Activated CD8-positive, alpha-beta memory T cell treated with anti-CD3 and anti-CD28 coated beads for 4 hours (primary cell): Measurements from ENCODE around the gene CDH5.
"Not testable (repeated sequence)": the region's sequence is repeated elsewhere in the genome, so short reads cannot be mapped to it uniquely, and the experiment has no call there.

ENCODE experiments used
- DNase-seq, 2 donors: peaks; one replicate each; pipeline ENCODE4 v3.0.0-alpha.2; 2020; ENCODE audit warnings: low read depth in 2 of 2

The CDH5 gene

DNA sequence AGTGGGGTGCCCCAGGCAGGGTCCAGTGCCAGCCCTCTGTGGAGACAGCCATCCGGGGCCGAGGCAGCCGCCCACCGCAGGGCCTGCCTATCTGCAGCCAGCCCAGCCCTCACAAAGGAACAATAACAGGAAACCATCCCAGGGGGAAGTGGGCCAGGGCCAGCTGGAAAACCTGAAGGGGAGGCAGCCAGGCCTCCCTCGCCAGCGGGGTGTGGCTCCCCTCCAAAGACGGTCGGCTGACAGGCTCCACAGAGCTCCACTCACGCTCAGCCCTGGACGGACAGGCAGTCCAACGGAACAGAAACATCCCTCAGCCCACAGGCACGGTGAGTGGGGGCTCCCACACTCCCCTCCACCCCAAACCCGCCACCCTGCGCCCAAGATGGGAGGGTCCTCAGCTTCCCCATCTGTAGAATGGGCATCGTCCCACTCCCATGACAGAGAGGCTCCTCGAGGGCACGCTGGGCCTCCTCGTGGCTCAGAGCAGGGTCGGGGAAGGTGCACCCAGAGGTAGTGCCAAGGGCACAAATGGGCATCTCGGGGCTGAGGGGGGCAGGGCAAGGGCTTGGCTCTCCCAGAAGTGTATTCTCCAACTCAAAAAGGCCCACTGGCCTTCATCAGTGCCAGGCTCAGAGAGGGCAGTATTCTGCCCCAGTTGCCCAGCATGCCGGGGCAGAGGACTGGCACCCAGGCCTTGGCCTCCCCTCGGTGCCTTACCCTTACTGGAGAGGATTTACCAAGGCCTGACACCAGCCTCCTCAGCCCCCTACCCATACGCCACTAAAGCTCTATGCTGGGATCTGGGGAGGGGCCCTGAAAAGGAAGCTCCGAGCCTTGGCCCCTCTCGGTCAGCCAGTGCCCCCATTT lies at the start of gene CDH5:
Gene CDH5 (plus strand): TSS at position 259 of the 867 bp plus-strand sequence. CDS start 12,647 bp downstream, outside the sequence.
- no peak for DNase-seq

DNA sequence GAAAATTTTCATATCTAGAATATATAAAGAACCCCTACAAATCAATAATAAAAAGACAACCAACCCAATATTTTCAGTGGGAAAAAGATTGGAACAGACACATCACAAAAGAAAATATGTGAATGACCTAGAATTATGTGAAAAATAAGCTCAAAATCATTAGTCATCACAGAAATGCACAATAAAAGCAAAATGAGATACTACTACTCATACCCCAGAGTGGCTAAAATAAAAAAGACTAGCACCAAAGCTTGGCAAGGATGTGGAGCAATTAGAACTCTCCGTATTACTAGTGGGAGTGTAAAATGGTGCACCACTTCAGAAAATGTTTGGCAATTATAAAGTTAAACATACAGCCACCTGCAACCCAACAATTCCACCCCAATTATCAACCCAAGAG lies 48.0 kb upstream of the CDH5 start:
- no peak for DNase-seq

- no peak for DNase-seq
These were observed 45.7 kb upstream of the CDH5 start for GRCh38 chr16:66320774-66321173.

DNA sequence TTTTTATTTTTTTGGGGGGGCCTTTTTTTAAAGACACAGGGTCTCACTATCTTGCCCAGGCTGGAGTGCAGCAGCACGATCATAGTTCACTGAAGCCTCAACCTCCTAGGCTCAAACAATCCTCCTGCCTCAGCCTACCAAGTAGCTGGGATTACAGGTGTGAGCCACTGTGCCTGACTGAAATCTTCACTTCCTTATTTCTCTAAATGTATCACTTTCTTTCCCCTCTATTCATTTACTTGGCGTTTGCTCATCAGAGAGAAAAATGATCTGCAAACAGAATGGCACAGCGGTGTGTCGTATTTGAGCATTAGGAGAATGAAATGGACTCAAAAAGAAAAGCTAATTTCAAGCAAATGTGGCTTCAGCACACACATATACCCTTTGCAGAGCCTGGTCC lies 44.3 kb upstream of the CDH5 start:
- DNase-seq, result no peak

DNA sequence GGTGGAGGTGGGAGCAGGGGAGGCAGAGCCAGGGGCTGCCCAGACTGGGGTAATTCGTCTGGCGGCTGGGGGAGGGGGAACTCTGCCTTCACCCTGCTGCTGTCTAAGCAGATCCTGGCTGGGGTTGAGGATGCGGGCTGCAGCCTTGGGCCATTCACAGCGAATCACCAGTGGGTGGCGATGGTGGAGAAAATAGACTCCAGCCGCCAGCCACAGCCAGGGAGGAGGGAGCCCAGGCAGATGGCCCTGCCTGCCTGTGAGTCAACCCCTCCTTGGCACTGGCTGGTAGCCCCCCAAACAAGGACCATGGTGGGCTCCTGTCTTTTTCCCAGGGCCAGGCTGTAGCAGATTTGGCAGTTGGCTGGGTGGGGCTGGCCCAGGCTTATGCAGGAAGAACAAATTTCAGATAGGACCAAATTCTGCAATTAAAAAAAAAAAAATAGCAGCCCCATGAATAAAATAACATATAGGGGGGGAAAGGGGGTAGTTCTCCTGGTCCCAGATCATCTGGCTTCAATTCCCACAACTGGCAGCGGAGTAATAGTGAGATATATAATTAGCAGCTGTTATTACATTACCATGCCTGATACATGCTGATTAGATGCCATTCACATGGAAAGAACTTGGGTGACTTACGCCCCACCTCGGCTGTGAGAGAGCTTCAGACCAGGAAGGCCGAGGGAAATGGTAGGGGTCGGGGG lies 41.5 kb upstream of the CDH5 start:
- no peak for DNase-seq

DNA sequence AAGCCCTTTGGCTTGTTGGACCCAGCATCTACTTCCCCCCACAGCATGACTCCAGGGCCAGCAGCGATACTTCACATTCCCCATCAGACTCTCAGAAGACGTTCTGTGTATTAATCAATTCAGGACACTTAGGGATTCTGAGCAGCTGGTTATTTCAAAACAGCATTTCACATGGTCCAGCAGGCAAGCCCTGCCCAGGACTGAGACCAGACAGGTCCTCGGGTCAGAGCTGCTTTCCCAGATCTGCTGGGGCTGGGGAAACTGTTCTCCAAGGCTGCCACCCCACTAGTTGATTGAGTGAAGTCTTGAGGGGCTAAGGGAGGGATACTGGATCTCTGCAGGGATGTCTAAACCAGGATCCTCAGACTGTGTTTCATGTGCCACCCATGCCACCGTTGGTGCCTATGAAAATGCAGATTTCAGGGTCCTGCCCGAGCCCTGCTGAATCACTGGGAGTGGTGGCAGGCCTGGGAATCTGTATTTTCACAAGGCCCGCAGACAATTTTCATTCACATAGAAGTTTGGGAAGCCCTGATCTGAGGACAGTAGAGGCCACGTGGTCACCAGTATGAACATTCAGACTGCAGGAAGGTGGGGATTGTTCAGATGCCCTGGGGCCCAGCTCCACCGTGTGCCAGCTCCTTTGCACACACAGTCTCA lies 40.6 kb upstream of the CDH5 start:
- no peak for DNase-seq

GRCh38 chr16:66326991-66327513 lies 39.4 kb upstream of the CDH5 start:
- DNase-seq, result no peak

- DNase-seq, result no peak
These were observed 38.2 kb upstream of the CDH5 start for GRCh38 chr16:66328282-66328681.

GRCh38 chr16:66331464-66331863 lies 35.0 kb upstream of the CDH5 start:
- not testable (repeated sequence) for DNase-seq

DNA sequence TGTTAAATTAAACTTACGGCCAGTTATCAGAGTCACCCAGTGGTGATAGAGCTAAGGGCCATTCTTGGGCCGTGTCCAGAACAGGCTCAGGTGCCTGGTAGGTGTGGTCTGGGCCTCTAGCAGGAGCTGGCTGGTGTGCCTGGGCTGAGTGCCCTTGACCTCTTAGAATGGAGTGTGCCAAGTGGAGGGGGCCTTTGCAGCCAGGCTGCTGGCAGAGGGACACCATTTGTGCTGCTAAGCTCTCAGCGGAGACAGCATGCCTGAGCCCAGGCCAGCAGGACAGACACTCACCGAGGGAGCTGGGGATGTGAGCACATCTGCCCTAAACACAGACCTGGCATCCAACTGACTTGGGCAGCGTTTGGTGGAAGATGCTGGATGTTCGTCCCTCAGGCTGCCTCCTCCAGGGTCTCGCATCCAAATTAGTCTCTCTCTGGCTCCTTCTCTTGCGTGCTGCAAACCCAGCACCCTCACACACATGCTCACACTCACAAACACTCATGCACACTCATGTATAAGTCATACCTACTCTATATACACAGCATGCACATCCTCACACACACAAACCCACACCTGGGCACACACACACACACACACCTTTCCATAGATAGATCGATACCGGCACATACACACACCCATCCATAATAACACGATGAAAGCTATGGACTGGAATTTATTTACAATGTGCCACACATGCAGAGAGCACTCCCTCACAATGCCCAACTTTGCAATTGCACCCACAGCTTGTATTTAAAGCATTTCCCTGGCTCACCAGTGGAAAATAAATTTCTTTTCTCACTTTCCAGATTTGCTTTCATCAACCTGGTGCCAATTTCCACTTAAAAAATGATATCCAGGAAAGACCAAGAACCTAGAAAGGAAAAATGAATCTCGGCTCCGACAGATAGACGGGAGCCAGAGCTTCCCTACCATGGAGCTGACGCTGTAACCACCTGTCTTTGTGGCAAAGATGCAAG lies 33.6 kb upstream of the CDH5 start:
- no peak for DNase-seq

DNA sequence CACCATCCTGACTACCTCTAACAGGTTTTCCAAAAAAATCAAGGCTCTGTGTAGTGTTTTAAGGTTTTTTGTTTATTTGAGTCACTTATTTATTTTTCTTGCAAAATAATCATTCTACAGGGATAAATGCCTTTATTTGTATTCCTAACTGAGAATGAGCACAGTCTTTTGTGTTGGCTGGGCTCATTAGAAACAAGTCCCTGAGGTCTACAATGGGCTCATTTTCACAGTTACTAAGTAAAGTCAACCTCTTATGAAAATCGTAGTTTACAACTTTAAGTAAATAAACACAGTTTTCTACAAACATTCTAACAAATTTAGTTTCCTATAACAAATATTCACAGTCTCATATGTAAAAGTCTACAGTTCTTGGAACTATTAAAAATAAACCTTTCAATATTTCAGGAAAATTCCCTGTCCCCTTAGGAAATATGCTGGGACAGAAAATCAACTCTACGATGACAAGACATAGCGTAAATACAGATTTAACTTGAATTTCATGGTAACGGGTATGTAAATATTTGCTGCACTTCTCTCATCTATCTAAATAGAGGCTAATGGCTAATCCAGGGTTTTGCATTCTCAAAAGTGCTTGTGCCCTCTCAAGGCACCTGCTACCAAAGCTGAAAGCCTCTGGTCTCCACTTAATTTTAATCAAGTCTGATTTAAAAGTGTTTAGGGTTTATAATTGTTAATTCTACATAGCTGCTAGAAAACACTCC lies 31.5 kb upstream of the CDH5 start:
- no peak for DNase-seq

DNA sequence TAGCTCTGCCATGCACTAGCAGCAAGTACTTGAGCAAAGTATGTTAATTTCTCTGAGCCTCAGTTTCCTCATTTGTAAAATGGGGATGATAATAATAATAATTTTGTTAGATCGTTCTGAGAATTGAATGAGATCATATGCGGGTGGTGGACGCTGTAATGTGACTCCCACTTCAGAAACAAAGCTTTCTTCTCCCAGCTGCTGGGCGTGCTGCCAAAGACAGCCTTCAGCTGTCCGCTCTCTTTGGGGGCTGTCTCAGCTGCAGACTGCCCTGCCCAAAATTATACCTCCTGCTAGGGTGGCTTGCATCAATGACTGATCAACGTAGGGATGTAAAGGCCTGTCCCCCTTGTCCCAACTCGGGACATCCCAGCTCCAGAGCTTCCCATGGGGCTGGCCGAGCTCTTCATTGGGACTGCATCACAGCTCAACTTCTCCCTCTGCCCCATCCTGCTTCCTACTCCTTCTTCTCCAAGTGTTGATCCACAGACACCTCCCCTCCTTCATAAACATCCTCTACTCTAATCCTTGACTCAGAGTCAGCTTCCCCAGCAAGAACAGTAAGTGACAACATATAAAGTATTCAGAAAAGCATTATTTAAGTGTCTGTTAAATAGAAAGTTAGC lies 30.7 kb upstream of the CDH5 start:
- DNase-seq, result no peak

DNA sequence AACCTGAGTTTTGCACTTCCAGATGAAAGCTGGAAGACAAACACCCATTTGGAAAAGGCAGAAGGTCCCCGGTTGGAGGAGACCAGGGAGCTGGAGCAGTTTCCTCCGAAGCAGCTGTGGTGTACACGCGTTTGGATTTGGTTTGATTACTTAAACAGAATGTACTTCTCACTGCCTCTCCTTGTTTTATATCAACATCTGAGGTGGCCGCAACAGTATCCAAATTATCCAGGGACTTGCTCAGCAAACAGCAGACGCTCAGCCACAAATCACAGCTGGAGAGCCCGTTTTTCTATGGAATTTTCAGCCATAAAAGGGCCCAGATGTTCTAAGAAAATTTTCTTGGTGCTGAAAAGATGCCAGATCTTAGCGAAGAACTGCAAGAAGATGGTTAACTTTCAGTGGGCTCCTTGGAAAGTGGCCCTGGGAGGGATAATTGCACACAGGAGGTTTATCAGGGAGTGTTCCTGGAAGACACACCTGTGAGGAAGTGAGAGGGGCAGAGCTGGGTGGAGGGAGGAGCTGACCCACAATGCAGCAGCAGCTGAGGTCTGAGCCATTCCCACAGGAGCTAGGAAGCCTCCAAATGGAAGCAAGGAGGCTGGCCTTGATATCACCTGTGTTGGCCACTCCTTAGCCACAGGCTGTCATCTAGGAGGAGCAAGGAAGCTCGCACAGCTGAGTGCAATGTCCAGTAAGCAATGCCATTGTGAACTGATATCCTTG lies 28.9 kb upstream of the CDH5 start:
- DNase-seq, result no peak

DNA sequence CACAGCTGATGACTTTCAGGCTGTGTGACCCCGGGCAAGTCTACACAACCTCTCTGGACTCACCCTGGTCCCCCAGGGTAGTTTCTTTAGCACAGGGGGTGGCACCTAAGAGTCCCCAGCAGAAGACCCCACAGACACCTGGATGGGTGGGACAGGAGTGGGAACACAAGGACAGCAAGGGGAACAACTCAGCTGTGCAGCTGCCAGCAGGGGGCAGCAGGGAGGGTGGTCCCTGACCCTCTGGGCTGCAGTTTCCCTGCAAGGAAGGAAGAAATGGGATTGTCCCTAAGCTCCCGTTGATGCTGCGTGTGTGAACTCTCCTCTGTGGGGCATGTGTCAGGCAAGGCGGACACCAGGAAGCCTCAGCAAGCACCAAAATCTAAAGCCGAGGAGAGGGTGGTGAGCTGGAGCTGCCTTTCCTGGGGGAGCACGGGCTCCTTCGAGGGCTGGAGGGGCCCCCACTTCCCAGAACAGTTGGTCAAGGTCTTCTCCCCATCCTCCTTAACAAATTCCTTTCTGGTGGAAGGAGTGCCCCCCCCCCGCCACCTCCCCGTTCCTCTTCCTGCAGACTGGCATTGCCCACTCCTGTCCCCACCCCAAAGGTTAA lies 24.1 kb upstream of the CDH5 start:
- DNase-seq, result no peak

DNA sequence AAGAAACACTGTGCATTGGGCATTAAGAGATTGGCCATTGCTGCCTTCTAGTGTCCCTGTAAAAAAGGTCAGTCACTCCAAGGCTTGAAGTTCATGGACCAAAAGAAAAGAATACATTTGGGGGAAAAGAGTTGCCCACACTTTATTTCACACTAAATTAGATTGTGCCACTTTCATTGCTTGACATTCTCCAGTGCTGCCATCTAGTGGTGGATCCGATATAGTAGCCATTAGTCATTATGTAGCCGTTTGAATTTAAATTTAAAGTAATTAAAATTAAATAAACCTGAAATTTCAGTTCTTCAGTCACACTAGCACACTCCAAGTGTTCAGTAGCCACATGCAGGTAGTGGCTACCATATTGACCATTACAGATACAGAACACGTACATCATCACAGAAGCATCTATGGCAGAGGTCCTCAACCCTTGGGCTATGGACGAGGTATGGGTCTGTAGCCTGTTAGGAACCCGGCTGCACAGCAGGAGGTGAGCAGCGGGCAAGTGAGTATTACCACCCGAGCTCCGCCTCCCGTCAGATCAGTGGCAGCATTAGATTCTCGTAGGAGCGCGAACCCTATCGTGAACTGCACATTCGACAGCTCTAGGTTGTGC lies 21.9 kb upstream of the CDH5 start:
- DNase-seq, result peak in 1 of 2 donors; percentile 10

DNA sequence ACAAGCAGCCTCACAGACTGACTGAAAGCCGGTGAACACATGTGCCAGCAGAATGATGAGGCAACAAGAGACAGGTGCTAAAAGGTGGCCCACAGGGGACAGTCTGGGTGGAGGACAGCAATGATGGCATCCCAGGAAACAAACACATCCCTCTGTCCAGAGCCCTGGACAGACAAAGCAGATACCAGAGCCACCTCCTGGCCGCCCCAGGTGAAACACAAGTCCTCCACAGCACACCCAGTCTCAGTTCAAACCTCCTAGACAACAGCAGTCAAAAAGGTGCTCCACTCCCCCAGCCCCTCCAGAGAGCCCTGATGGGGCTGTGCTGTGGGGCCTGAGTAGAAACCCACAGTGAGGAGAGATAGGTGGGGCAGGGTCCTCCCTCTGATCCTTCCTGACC lies 20.3 kb upstream of the CDH5 start:
- no peak for DNase-seq

DNA sequence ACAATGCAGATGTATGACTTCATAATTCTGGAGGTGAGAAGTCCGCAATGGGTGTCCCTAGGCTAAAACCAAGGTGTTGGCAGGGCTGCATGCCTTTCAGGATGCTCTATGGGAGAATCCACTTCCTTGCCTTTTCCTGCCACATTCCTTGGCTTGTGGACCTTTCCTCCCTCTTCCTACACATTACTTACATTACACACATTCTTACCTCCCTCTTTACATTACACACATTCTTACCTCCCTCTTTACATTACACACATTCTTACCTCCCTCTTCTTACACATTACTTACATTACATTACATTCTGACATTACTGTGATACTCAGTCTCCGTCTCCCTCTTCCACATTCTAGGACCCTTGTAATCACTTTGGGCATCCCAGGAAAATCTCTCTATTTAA lies 14.2 kb upstream of the CDH5 start:
- no peak for DNase-seq

DNA sequence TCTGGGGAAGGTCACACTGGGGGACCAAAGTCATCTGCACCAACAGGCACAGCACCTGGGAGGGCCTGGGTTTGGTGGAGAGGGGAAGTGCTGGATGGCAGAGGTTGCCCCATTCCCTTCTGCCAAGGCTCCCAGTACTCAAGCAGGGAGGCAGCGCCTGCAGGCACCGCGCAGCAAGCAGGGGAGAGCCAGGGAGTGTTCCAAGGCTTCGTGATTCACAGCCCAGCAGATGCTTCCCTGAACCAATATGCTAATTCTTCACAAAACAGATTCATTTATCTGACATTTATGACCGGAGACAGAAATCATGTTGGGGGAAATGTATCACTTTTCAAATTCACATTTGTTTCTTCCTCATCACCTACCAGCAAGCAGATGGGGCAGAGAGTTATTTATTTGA lies 13.4 kb upstream of the CDH5 start:
- no peak for DNase-seq
